Omental fat pad (tissue), 4 donors: ENCODE measurements around the gene PLXDC2. TPM values are rescaled to one million over a fixed set of nuclear protein-coding genes. Genes with fewer than 3 reads are reported as not detected.
"Not testable (repeated sequence)": the region's sequence is repeated elsewhere in the genome, so short reads cannot be mapped to it uniquely, and the experiment has no call there.

Experiments
- ATAC-seq: fragments of 150-250 bp; one replicate; pipeline ENCODE4 v1.9.1; 2016; ENCODE audit warnings: mild to moderate bottlenecking, moderate library complexity; ENCODE audit not compliant: low FRiP score
- DNase-seq: peaks from one replicate; pipeline ENCODE4 v3.0.0-alpha.2; 2019; ENCODE audit warnings: low spot score
- CTCF ChIP-seq, 3 donors: fragments of 450-650 bp; IDR thresholded peaks; one replicate each; pipeline ENCODE4 v1.5.1; 2016 to 2017; ENCODE audit warnings: antibody characterized with exemption in 3 of 3, mild to moderate bottlenecking in 3 of 3, moderate library complexity in 2 of 3
- total RNA-seq, 4 donors: library from RNA; depleted of rRNA; stranded (reverse); fragments of >200 nt; gene quantifications; one replicate each; pipeline ENCODE4 v1.1.0, GENCODE V29; 2016

PLXDC2 gene
- total RNA-seq, 4 donors from 2014 or later, result 54.0 to 79.9 (median 65.9) TPM

GRCh38 chr10:20017961-20018360 lies 201.7 kb downstream of the PLXDC2 start:
- DNase-seq (no peak), ATAC-seq (peak; percentile 41)
- TF ChIP-seq CTCF (IDR thresholded peaks at IDR 0.05), result no peak

GRCh38 chr10:20020677-20021076 lies 204.4 kb downstream of the PLXDC2 start:
- DNase-seq (no peak), ATAC-seq (no peak)
- no peak for TF ChIP-seq CTCF (IDR thresholded peaks at IDR 0.05)

GRCh38 chr10:20029523-20029922 lies 213.3 kb downstream of the PLXDC2 start:
- TF ChIP-seq CTCF (IDR thresholded peaks at IDR 0.05), result no peak
- ATAC-seq (no peak), DNase-seq (no peak)

GRCh38 chr10:20033476-20033875 lies 217.2 kb downstream of the PLXDC2 start:
- ATAC-seq, result no peak
- TF ChIP-seq CTCF (IDR thresholded peaks at IDR 0.05), result no peak

GRCh38 chr10:20034732-20035131 lies 218.5 kb downstream of the PLXDC2 start:
- DNase-seq, result no peak
- TF ChIP-seq CTCF (IDR thresholded peaks at IDR 0.05), result no peak
- ATAC-seq, result no peak

More at GRCh38 chr10:20033476-20033875, 217.2 kb downstream of the PLXDC2 start:
- no peak for DNase-seq

- no peak for TF ChIP-seq CTCF (IDR thresholded peaks at IDR 0.05)
- DNase-seq (no peak), ATAC-seq (no peak)
Observed at GRCh38 chr10:20040012-20040411, 223.8 kb downstream of the PLXDC2 start.

GRCh38 chr10:20041931-20042330 lies 225.7 kb downstream of the PLXDC2 start:
- DNase-seq (no peak), ATAC-seq (no peak)
- no peak for TF ChIP-seq CTCF (IDR thresholded peaks at IDR 0.05)

GRCh38 chr10:20045100-20045499 lies 228.9 kb downstream of the PLXDC2 start:
- not testable (repeated sequence) for DNase-seq, ATAC-seq
